Keratinocyte (primary cell): Measurements from ENCODE around the gene IGFL2. TPM values are rescaled to one million over a fixed set of nuclear protein-coding genes. Genes with fewer than 3 reads are reported as not detected.

Experiments
- DNase-seq: peaks from one replicate; pipeline ENCODE4 v3.0.0-alpha.2; 2011; ENCODE audit warnings: low read depth, missing footprints, low spot score
- FAIRE-seq: peaks from 2 replicates; lab custom pipeline; 2011; peaks lifted over from hg19 to GRCh38; lab: Jason Lieb, UNC
- H2AFZ ChIP-seq: 2 replicates; pipeline ENCODE4 v1.6.0; 2012; ENCODE audit warnings: low read length, control low read depth, inconsistent platforms; ENCODE audit not compliant: control insufficient read depth
- H3K27ac ChIP-seq: 2 replicates; pipeline ENCODE4 v1.5.1; 2011; ENCODE audit warnings: low read length; ENCODE audit not compliant: control insufficient read depth, insufficient read depth
- H3K27me3 ChIP-seq: 3 replicates; pipeline ENCODE4 v1.6.0; 2011; ENCODE audit warnings: low read length; ENCODE audit not compliant: control insufficient read depth, insufficient read depth; ENCODE audit errors: extremely low read depth
- H3K36me3 ChIP-seq, 2 experiments: 2 replicates in 1 of 2; 3 replicates in 1 of 2; pipeline ENCODE4 v1.5.1; 2011; ENCODE audit warnings: low read length in 2 of 2, mild to moderate bottlenecking in 1 of 2; ENCODE audit not compliant: control insufficient read depth in 2 of 2, insufficient read depth in 2 of 2; ENCODE audit errors: extremely low read depth in 1 of 2
- H3K4me1 ChIP-seq: 3 replicates; pipeline ENCODE4 v1.5.1; 2011; ENCODE audit warnings: low read length; ENCODE audit not compliant: control insufficient read depth, insufficient read depth; ENCODE audit errors: extremely low read depth
- H3K4me2 ChIP-seq: 3 replicates; pipeline ENCODE4 v1.6.0; 2011; ENCODE audit warnings: low read depth, low read length; ENCODE audit not compliant: control insufficient read depth, insufficient read depth; ENCODE audit errors: extremely low read depth
- H3K4me3 ChIP-seq, 3 experiments: fragments of 200-600 bp in 1 of 3; sonication (generic) in 1 of 3; 2 replicates in 2 of 3; 3 replicates in 1 of 3; pipeline ENCODE4 v1.5.1; 2011 to 2016; ENCODE audit warnings: low read length in 3 of 3, mild to moderate bottlenecking in 3 of 3, control low read depth in 2 of 3, inconsistent platforms in 1 of 3, low read depth in 1 of 3, mixed read lengths in 1 of 3, mixed run types in 1 of 3, moderate library complexity in 1 of 3; ENCODE audit not compliant: control insufficient read depth in 2 of 3, insufficient read depth in 2 of 3; ENCODE audit errors: extremely low read depth in 1 of 3
- H3K79me2 ChIP-seq: 2 replicates; pipeline ENCODE4 v1.6.0; 2012; ENCODE audit warnings: low read length; ENCODE audit not compliant: control insufficient read depth, insufficient read depth
- H3K9ac ChIP-seq: 3 replicates; pipeline ENCODE4 v1.6.0; 2011; ENCODE audit warnings: low read length; ENCODE audit not compliant: control insufficient read depth, insufficient read depth; ENCODE audit errors: extremely low read depth
- H3K9me1 ChIP-seq: 3 replicates; pipeline ENCODE4 v1.6.0; 2011; ENCODE audit warnings: low read length; ENCODE audit not compliant: control insufficient read depth, insufficient read depth; ENCODE audit errors: extremely low read depth
- H3K9me3 ChIP-seq: 2 replicates; pipeline ENCODE4 v1.5.1; 2012; ENCODE audit warnings: low read depth, low read length; ENCODE audit not compliant: control insufficient read depth
- H4K20me1 ChIP-seq: 3 replicates; pipeline ENCODE4 v1.6.0; 2011; ENCODE audit warnings: low read length; ENCODE audit not compliant: control insufficient read depth, insufficient read depth; ENCODE audit errors: extremely low read depth
- EZH2 ChIP-seq: IDR thresholded peaks from one replicate; pipeline ENCODE4 v1.6.1; 2012; ENCODE audit warnings: inconsistent platforms, mild to moderate bottlenecking, low read length, moderate library complexity
- dilution Hi-C: fragments of 300-500 bp; cut with MboI; formaldehyde crosslinking; loops from one replicate; pipeline ENCODE4 v1.7.0; 2020; ENCODE audit warnings: low sequenced_read_pairs; ENCODE audit not compliant: extremely low pct_ligation_motif_present
- polyA plus RNA-seq, 5 experiments: library from polyadenylated mRNA; depleted of rRNA in 3 of 5; stranded (reverse) in 3 of 5; stranded (forward) in 1 of 5; unstranded in 1 of 5; fragments of >200 nt; gene quantifications; 1 replicate in 1 of 5; 2 replicates in 3 of 5; 3 replicates in 1 of 5; pipeline versions ENCODE4 v1.2.1 to v1.2.3, GENCODE V29; 2011 to 2012; ENCODE audit warnings: missing spikeins in 2 of 5, low read depth in 1 of 5, low replicate concordance in 1 of 5
- TF ChIP-seq, protein P1 (sequence below), 3 experiments: IDR thresholded peaks in 1 of 3; conservative IDR thresholded peaks in 1 of 3; optimal IDR thresholded peaks in 1 of 3; 2 replicates in 2 of 3; 3 replicates in 1 of 3; pipeline versions ENCODE3 to v1.5.1; 2011; ENCODE audit warnings: low read length in 3 of 3, mild to moderate bottlenecking in 3 of 3, moderate library complexity in 2 of 3, control low read depth in 1 of 3, inconsistent platforms in 1 of 3; ENCODE audit not compliant: insufficient read depth in 2 of 3; ENCODE audit errors: extremely low read depth in 1 of 3

The IGFL2 gene
- polyA plus RNA-seq, 1 donor (not counting 4 experiments of a cell fraction or from before 2014, with no cell fraction given), result 7.1 TPM

DNA sequence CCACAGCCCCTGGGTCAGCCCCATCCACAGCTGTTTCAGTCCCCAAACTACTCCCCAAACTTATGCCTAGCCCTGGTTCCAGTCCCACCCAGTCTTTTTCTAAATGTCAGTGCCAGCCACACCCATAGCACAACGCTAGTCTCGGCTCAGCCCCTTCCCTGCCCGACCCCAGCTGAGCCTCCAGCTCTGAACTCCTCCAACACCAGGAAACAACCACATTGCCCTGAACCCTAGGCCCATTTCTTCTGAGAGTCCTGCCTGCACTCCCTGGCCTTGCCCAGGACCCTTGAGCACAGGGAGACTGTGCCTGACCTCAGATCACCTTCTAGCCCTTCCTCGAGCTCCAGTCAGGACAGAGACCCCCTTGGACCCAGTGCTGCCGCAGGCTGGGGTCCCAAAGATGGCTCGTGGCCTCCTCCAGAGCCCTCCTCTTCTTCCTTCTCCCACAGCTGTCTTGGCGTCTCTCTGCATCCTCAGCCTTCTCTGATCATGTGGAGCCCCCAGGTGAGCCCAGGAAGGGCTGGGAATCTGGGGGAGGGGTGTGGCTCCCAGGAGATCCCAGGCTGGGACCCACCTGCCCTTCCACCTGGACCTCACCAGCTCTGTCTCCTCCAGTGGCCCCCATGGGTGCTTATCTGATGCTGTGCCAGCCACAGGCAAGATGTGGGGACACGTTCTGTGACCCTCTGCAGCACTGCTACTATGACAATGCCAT, 48.5 kb downstream of the IGFL2 start:
- Histone ChIP-seq H2AFZ (no peak overlapping the region), H3K9me1 (no peaks in the 10 kb centered on the region), H3K4me2 (no peak overlapping the region), H3K27ac (no peak overlapping the region), H4K20me1 (no peaks in the 10 kb centered on the region), H3K36me3 (peaks cover 0 to 1% of the 10 kb centered on the region in 2 experiments), H3K9ac (no peak overlapping the region), H3K27me3 (no peaks in the 10 kb centered on the region), H3K9me3 (no peaks in the 10 kb centered on the region), H3K4me1 (peaks cover 48% of the 10 kb centered on the region), H3K79me2 (no peaks in the 10 kb centered on the region), H3K4me3 (no peak overlapping the region)
- TF ChIP-seq, protein P1, sequence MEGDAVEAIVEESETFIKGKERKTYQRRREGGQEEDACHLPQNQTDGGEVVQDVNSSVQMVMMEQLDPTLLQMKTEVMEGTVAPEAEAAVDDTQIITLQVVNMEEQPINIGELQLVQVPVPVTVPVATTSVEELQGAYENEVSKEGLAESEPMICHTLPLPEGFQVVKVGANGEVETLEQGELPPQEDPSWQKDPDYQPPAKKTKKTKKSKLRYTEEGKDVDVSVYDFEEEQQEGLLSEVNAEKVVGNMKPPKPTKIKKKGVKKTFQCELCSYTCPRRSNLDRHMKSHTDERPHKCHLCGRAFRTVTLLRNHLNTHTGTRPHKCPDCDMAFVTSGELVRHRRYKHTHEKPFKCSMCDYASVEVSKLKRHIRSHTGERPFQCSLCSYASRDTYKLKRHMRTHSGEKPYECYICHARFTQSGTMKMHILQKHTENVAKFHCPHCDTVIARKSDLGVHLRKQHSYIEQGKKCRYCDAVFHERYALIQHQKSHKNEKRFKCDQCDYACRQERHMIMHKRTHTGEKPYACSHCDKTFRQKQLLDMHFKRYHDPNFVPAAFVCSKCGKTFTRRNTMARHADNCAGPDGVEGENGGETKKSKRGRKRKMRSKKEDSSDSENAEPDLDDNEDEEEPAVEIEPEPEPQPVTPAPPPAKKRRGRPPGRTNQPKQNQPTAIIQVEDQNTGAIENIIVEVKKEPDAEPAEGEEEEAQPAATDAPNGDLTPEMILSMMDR (optimal IDR thresholded peaks at IDR 0.05 in 1 of 3, IDR thresholded peaks at IDR 0.05 in 1 of 3, conservative IDR thresholded peaks at IDR 0.05 in 1 of 3; ENCODE audit: extremely low read depth in 1 of 3, insufficient read depth in 2 of 3, low read length in 3 of 3), result no peak
- TF ChIP-seq EZH2, result no peak
- DNase-seq, result no peak
- no peak for FAIRE-seq
- dilution Hi-C loops, result no loop called here

DNA sequence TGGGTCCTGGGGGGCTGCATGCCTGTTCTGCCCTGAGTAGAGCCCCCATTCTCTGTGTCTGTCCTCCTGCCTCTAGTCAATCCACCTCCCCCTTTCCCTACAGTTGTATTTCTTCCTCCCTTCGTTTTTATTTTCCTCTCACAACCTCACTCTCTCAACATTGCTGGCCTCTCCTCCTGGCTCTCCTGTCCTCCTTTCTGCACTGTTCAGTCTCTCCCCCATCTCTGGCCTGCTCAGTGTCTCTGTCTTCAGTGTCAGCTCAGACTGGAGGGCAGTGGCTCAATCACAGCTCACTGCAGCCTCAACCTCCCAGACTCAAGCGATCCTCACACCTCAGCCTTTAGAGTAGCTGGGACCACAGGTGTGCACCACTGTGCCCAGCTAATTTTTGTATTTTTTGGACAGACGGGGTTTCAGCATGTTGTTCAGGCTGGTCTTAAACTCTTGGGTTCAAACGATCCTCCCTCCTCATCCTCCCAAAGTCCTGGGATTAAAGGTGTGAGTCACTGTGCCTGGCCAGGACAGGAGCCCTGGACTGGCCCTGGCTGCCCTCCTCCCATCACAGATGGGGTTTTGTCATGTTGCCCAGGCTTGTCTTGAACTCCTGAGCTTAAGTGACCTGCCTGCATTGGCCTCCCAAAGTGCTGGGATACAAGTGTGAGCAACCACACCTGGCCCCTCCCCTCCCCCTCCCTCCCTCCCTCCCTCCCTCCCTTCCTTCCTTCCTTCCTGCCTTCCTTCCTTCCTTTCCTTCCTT, 49.5 kb downstream of the IGFL2 start:
- TF ChIP-seq, protein P1 (optimal IDR thresholded peaks at IDR 0.05 in 1 of 3, IDR thresholded peaks at IDR 0.05 in 1 of 3, conservative IDR thresholded peaks at IDR 0.05 in 1 of 3; ENCODE audit: extremely low read depth in 1 of 3, insufficient read depth in 2 of 3, low read length in 3 of 3), result no peak
- no peak for TF ChIP-seq EZH2
- no peak for DNase-seq
- H3K4me1 ChIP-seq, result peaks cover 54% of the 10 kb centered on the region

More for the DNA sequence above, 49.5 kb downstream of the IGFL2 start:
- H3K27ac ChIP-seq, result no peak overlapping the region
- H3K79me2 ChIP-seq, result no peaks in the 10 kb centered on the region
- FAIRE-seq, result no peak
- no peak overlapping the region for H3K9ac ChIP-seq
- no peak overlapping the region for H3K4me2 ChIP-seq
- no peaks in the 10 kb centered on the region for H3K27me3 ChIP-seq
- H2AFZ ChIP-seq, result no peak overlapping the region
- H3K9me1 ChIP-seq, result no peaks in the 10 kb centered on the region
- dilution Hi-C loops, result no loop called here
- no peaks in the 10 kb centered on the region for H4K20me1 ChIP-seq
- peaks cover 0 to 1% of the 10 kb centered on the region in 2 experiments for H3K36me3 ChIP-seq
- no peak overlapping the region for H3K4me3 ChIP-seq
- no peaks in the 10 kb centered on the region for H3K9me3 ChIP-seq
